ENCODE results near the gene PECR.

PECR gene

GRCh38 chr2:216103213-216103612 lies 21.6 kb upstream of the PECR start:
- H3K27ac ChIP-seq = no peak overlapping the region
- TF ChIP-seq CTCF (conservative IDR thresholded peaks at IDR 0.05) = no peak

GRCh38 chr2:216101109-216101508 lies 19.5 kb upstream of the PECR start:
- no peak for TF ChIP-seq CTCF (conservative IDR thresholded peaks at IDR 0.05)
- no peak overlapping the region for H3K27ac ChIP-seq

- TF ChIP-seq CTCF (conservative IDR thresholded peaks at IDR 0.05) = no peak
- no peak overlapping the region for H3K27ac ChIP-seq
Measured at GRCh38 chr2:216098421-216099334, 17.1 kb upstream of the PECR start.

GRCh38 chr2:216094701-216095100 lies 13.1 kb upstream of the PECR start:
- TF ChIP-seq CTCF (conservative IDR thresholded peaks at IDR 0.05) = no peak

GRCh38 chr2:216092646-216093045 lies 11.0 kb upstream of the PECR start:
- no peak for TF ChIP-seq CTCF (conservative IDR thresholded peaks at IDR 0.05)
- no peak overlapping the region for H3K27ac ChIP-seq

More at GRCh38 chr2:216094701-216095100, 13.1 kb upstream of the PECR start:
- no peak overlapping the region for H3K27ac ChIP-seq

GRCh38 chr2:216090369-216090786 lies 8.8 kb upstream of the PECR start:
- H3K27ac ChIP-seq = peak overlapping the region; percentile 85
- TF ChIP-seq CTCF (conservative IDR thresholded peaks at IDR 0.05) = no peak

- no peak overlapping the region for H3K27ac ChIP-seq
- no peak for TF ChIP-seq CTCF (conservative IDR thresholded peaks at IDR 0.05)
Measured at GRCh38 chr2:216086207-216086893, 4.7 kb upstream of the PECR start.

Measured in VCaP (cell line).